Mucosa of descending colon (tissue), 3 donors: ENCODE data around the gene BTF3L4. TPM values are rescaled to one million over a fixed set of nuclear protein-coding genes. Genes with fewer than 3 reads are reported as not detected.

ENCODE experiments used
- ATAC-seq: fragments of 200-7000 bp; cut with Tn5 transposase; one replicate; pipeline ENCODE4 v1.9.1; 2020; ENCODE audit warnings: mild to moderate bottlenecking, moderate library complexity
- DNase-seq, 3 donors: peaks; one replicate each; pipeline ENCODE4 v3.0.0-alpha.2; 2020
- H3K36me3 ChIP-seq: fragments of 200-600 bp; one replicate; pipeline ENCODE4 v1.8.0; 2021; ENCODE audit warnings: low read depth, mild to moderate bottlenecking
- H3K4me1 ChIP-seq: fragments of 200-600 bp; one replicate; pipeline ENCODE4 v1.8.0; 2021; ENCODE audit warnings: low read depth, mild to moderate bottlenecking
- H3K4me3 ChIP-seq: fragments of 200-600 bp; one replicate; pipeline ENCODE4 v1.8.0; 2021; ENCODE audit warnings: mild to moderate bottlenecking
- H3K9me3 ChIP-seq: fragments of 200-600 bp; one replicate; pipeline ENCODE4 v1.8.0; 2021; ENCODE audit warnings: mild to moderate bottlenecking
- CTCF ChIP-seq: fragments of 200-600 bp; IDR thresholded peaks from one replicate; pipeline ENCODE4 v1.8.0; 2022; ENCODE audit warnings: antibody characterized with exemption, mild to moderate bottlenecking
- intact Hi-C, 2 donors: fragments of 100-400 bp; cut with DNase I in 1 of 2; cut with micrococcal nuclease in 1 of 2; formaldehyde crosslinking; loops; one replicate each; pipeline versions ENCODE4 v1.11.0 to v1.11.1; 2022; cut with DNase I, micrococcal nuclease
- total RNA-seq, 3 donors: library from RNA; stranded (reverse); fragmentation: NEBNext Ultra II Directional in 2 of 3; extraction: Animal tissue kit (Norgen Biotek cat#: 25700) in 2 of 3; gene quantifications; one replicate each; pipeline versions ENCODE4 v1.2.1 to v1.2.4, GENCODE V29; 2021 to 2023
- donor health status: DM: no; HTN: no; CAD: no; lungs with moderate emphysema.
- donor health status: DM: no; HTN: no; CAD: no.
- donor health status: DM: no; HTN: yes; CAD: no.

The BTF3L4 gene
- total RNA-seq, 3 donors from 2014 or later: 22.4 to 27.7 (median 26.4) TPM

GRCh38 chr1:52057255-52057654, 1.2 kb downstream of the BTF3L4 start:
- DNase-seq (no peak), ATAC-seq (no peak)
- no peak for TF ChIP-seq CTCF
- no peaks in the 10 kb centered on the region for H3K36me3 ChIP-seq
- no peak overlapping the region for H3K4me3 ChIP-seq
- intact Hi-C loops: no loop called here
- peaks cover 25% of the 10 kb centered on the region for H3K4me1 ChIP-seq
- no peaks in the 10 kb centered on the region for H3K9me3 ChIP-seq

GRCh38 chr1:52057876-52058415, 1.9 kb downstream of the BTF3L4 start:
- ATAC-seq: no peak
- DNase-seq: no peak
- H3K4me3 ChIP-seq: no peak overlapping the region

GRCh38 chr1:52059321-52059720, 3.2 kb downstream of the BTF3L4 start:
- no peak for TF ChIP-seq CTCF
- peaks cover 12% of the 10 kb centered on the region for H3K4me1 ChIP-seq
- H3K9me3 ChIP-seq: no peaks in the 10 kb centered on the region
- no peaks in the 10 kb centered on the region for H3K36me3 ChIP-seq
- ATAC-seq (no peak), DNase-seq (no peak)
- no peak overlapping the region for H3K4me3 ChIP-seq
- intact Hi-C loops: no loop called here

More at GRCh38 chr1:52057876-52058415, 1.9 kb downstream of the BTF3L4 start:
- H3K36me3 ChIP-seq: no peaks in the 10 kb centered on the region
- H3K4me1 ChIP-seq: peaks cover 25% of the 10 kb centered on the region
- TF ChIP-seq CTCF: no peak
- intact Hi-C loops: no loop called here
- H3K9me3 ChIP-seq: no peaks in the 10 kb centered on the region

- DNase-seq: no peak
- H3K4me1 ChIP-seq: peaks cover 10% of the 10 kb centered on the region
- intact Hi-C loops: no loop called here
- TF ChIP-seq CTCF: no peak
- no peaks in the 10 kb centered on the region for H3K9me3 ChIP-seq
- H3K4me3 ChIP-seq: no peak overlapping the region
- no peak for ATAC-seq
- H3K36me3 ChIP-seq: no peaks in the 10 kb centered on the region
These were observed 3.8 kb downstream of the BTF3L4 start for GRCh38 chr1:52059888-52060287.

GRCh38 chr1:52060822-52061221, 4.7 kb downstream of the BTF3L4 start:
- DNase-seq (no peak), ATAC-seq (no peak)
- Histone ChIP-seq H3K36me3 (no peaks in the 10 kb centered on the region), H3K4me1 (peaks cover 10% of the 10 kb centered on the region), H3K4me3 (no peak overlapping the region), H3K9me3 (no peaks in the 10 kb centered on the region)
- intact Hi-C loops: no loop called here
- TF ChIP-seq CTCF: no peak

- H3K9me3 ChIP-seq: no peaks in the 10 kb centered on the region
- no peak for TF ChIP-seq CTCF
- no peak overlapping the region for H3K4me3 ChIP-seq
- peaks cover 10% of the 10 kb centered on the region for H3K36me3 ChIP-seq
- no peak for DNase-seq
- peaks cover under 1% of the 10 kb centered on the region for H3K4me1 ChIP-seq
- intact Hi-C loops: no loop called here
- no peak for ATAC-seq
These were observed 7.1 kb downstream of the BTF3L4 start for GRCh38 chr1:52063192-52063591.
